ENCODE measurements around the gene TECTB.

TECTB gene

GRCh38 chr10:112349521-112350085, 66.4 kb downstream of the TECTB start:
- DNase-seq, result no peak

GRCh38 chr10:112351146-112351545, 67.9 kb downstream of the TECTB start:
- DNase-seq, result no peak

DNA sequence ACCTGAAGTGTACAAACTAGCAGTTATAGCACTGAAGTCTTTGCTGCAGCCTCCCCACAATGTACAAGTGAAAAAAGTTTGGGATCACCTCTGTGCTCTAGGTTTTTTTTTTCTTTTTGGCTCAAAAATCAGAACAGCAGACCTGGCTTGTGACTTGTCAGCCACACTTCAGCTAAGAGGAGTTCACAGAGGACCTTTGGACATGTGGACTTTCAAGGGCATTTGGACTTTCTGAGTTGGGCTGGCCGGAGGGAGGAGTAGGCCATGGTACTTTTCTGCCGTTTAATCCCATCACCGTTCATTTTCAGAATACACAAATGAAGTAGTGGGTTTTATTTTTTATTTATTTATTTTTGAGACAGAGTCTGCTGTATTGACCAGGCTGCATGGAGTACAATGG, 68.8 kb downstream of the TECTB start:
- DNase-seq, result no peak

GRCh38 chr10:112353046-112353445, 69.8 kb downstream of the TECTB start:
- DNase-seq, result no peak
